ENCODE measurements around the gene PKD1.

PKD1 gene

GRCh38 chr16:2072926-2073325, 62.8 kb downstream of the PKD1 start:
- Histone ChIP-seq H3K4me3 (ENCODE audit: low read depth, low read length) (no peak overlapping the region), H3K36me3 (peaks cover 31% of the 10 kb centered on the region), H3K9me3 (no peaks in the 10 kb centered on the region), H3K4me1 (no peaks in the 10 kb centered on the region; the same call in 1 of the 2 replicates), H3K27me3 (no peaks in the 10 kb centered on the region)
- TF ChIP-seq CTCF (IDR thresholded peaks at IDR 0.05; ENCODE audit: low read depth, low read length), result no peak
- DNase-seq, result no peak

- DNase-seq, result peak; percentile 56
- Histone ChIP-seq H3K27me3 (no peaks in the 10 kb centered on the region), H3K9me3 (no peaks in the 10 kb centered on the region), H3K36me3 (peaks cover 27% of the 10 kb centered on the region), H3K4me3 (ENCODE audit: low read depth, low read length) (no peak overlapping the region), H3K4me1 (no peaks in the 10 kb centered on the region; the same call in 1 of the 2 replicates)
- TF ChIP-seq CTCF (IDR thresholded peaks at IDR 0.05; ENCODE audit: low read depth, low read length), result 0 out of 2 replicates have a peak, but pooled peaks have one; percentile 13
Observed at GRCh38 chr16:2071454-2072202, 64.1 kb downstream of the PKD1 start.

GRCh38 chr16:2070576-2071453, 64.9 kb downstream of the PKD1 start:
- Histone ChIP-seq H3K4me1 (no peaks in the 10 kb centered on the region; the same call in 1 of the 2 replicates), H3K36me3 (peaks cover 27% of the 10 kb centered on the region), H3K9me3 (no peaks in the 10 kb centered on the region), H3K27me3 (no peaks in the 10 kb centered on the region), H3K4me3 (ENCODE audit: low read depth, low read length) (no peak overlapping the region)
- DNase-seq, result no peak
- TF ChIP-seq CTCF (IDR thresholded peaks at IDR 0.05; ENCODE audit: low read depth, low read length), result no peak

- H3K9me3 ChIP-seq, result no peaks in the 10 kb centered on the region
- no peak overlapping the region for H3K4me3 ChIP-seq (ENCODE audit: low read depth, low read length)
- DNase-seq, result no peak
- TF ChIP-seq CTCF (IDR thresholded peaks at IDR 0.05; ENCODE audit: low read depth, low read length), result no peak
- H3K27me3 ChIP-seq, result no peaks in the 10 kb centered on the region
- H3K4me1 ChIP-seq, result no peaks in the 10 kb centered on the region
- H3K36me3 ChIP-seq, result peaks cover 17% of the 10 kb centered on the region
Observed at GRCh38 chr16:2066139-2066538, 69.6 kb downstream of the PKD1 start.

GRCh38 chr16:2064368-2064945, 71.2 kb downstream of the PKD1 start:
- TF ChIP-seq CTCF (IDR thresholded peaks at IDR 0.05; ENCODE audit: low read depth, low read length), result no peak
- H3K9me3 ChIP-seq, result no peaks in the 10 kb centered on the region
- H3K27me3 ChIP-seq, result no peaks in the 10 kb centered on the region
- no peak overlapping the region for H3K4me3 ChIP-seq (ENCODE audit: low read depth, low read length)
- no peaks in the 10 kb centered on the region for H3K4me1 ChIP-seq
- H3K36me3 ChIP-seq, result peaks cover 17% of the 10 kb centered on the region
- DNase-seq, result no peak
